Cortex of kidney (tissue), 1 donor: Measurements from ENCODE around the gene YAP1.

Experiments used
- DNase-seq: peaks from one replicate; lab custom pipeline; 2025; lab: John Stamatoyannopoulos, UW

The YAP1 gene

GRCh38 chr11:102117472-102118113 lies 7.3 kb downstream of the YAP1 start:
- no peak for DNase-seq

- no peak for DNase-seq
These were observed 8.7 kb downstream of the YAP1 start for GRCh38 chr11:102118937-102119336.

GRCh38 chr11:102119997-102120396 lies 9.8 kb downstream of the YAP1 start:
- DNase-seq = no peak

GRCh38 chr11:102120437-102120973 lies 10.3 kb downstream of the YAP1 start:
- no peak for DNase-seq

GRCh38 chr11:102121329-102121728 lies 11.1 kb downstream of the YAP1 start:
- DNase-seq = no peak

GRCh38 chr11:102134597-102134996 lies 24.4 kb downstream of the YAP1 start:
- DNase-seq = no peak

- DNase-seq = no peak
These were observed 25.0 kb downstream of the YAP1 start for GRCh38 chr11:102135256-102135655.

GRCh38 chr11:102138223-102138622 lies 28.0 kb downstream of the YAP1 start:
- no peak for DNase-seq

- no peak for DNase-seq
These were observed 28.4 kb downstream of the YAP1 start for GRCh38 chr11:102138670-102139069.

- DNase-seq = no peak
These were observed 28.8 kb downstream of the YAP1 start for GRCh38 chr11:102139081-102139498.

- no peak for DNase-seq
These were observed 32.1 kb downstream of the YAP1 start for GRCh38 chr11:102142333-102142732.

GRCh38 chr11:102143867-102144266 lies 33.6 kb downstream of the YAP1 start:
- no peak for DNase-seq

GRCh38 chr11:102144357-102145355 lies 34.4 kb downstream of the YAP1 start:
- DNase-seq = no peak

GRCh38 chr11:102147015-102147414 lies 36.8 kb downstream of the YAP1 start:
- DNase-seq = no peak

GRCh38 chr11:102147632-102148031 lies 37.4 kb downstream of the YAP1 start:
- no peak for DNase-seq

GRCh38 chr11:102148059-102148458 lies 37.8 kb downstream of the YAP1 start:
- DNase-seq = no peak

GRCh38 chr11:102151784-102152525 lies 41.7 kb downstream of the YAP1 start:
- no peak for DNase-seq

- no peak for DNase-seq
These were observed 42.8 kb downstream of the YAP1 start for GRCh38 chr11:102153082-102153481.

- no peak for DNase-seq
These were observed 44.6 kb downstream of the YAP1 start for GRCh38 chr11:102154806-102155205.

GRCh38 chr11:102155676-102156075 lies 45.4 kb downstream of the YAP1 start:
- no peak for DNase-seq

- DNase-seq = no peak
These were observed 47.0 kb downstream of the YAP1 start for GRCh38 chr11:102157219-102157618.

GRCh38 chr11:102158164-102158735 lies 48.0 kb downstream of the YAP1 start:
- no peak for DNase-seq
